MCF 10A (cell line): ENCODE measurements around the gene ABCA6. TPM values are rescaled to one million over a fixed set of nuclear protein-coding genes. Genes with fewer than 3 reads are reported as not detected.

Experiments used
- BruUV-seq: library from RNA; stranded (reverse); fragments of 400-500 nt; replicated peaks from 2 replicates; lab custom pipeline; 2021; lab: Mats Ljungman, UMichigan
- CTCF ChIA-PET: fragments of 300-600 bp; sonication (Branson Sonifier 250); formaldehyde crosslinking; extraction: SDS; loops from one replicate; lab custom pipeline; 2021; ENCODE audit warnings: antibody characterized with exemption, inconsistent platforms; lab: Yijun Ruan, JAX
- POLR2A ChIA-PET: fragments of 300-600, 350-650 bp; sonication (Branson Sonifier 250); formaldehyde crosslinking; extraction: SDS; loops from one replicate; lab custom pipeline; 2020; ENCODE audit warnings: antibody characterized with exemption, inconsistent platforms; lab: Yijun Ruan, JAX
- DNase-seq: peaks from one replicate; pipeline ENCODE4 v3.0.0-alpha.2; 2018; ENCODE audit not compliant: unreplicated experiment
- H3K27ac Mint-ChIP-seq: one replicate; pipeline ENCODE4 v1.8.0; 2022; ENCODE audit warnings: mild to moderate bottlenecking, low read depth, mixed read lengths; ENCODE audit not compliant: unreplicated experiment
- H3K27me3 Mint-ChIP-seq: one replicate; pipeline ENCODE4 v1.8.0; 2022; ENCODE audit warnings: mixed read lengths; ENCODE audit not compliant: insufficient read depth, unreplicated experiment
- H3K36me3 Mint-ChIP-seq: one replicate; pipeline ENCODE4 v1.8.0; 2022; ENCODE audit warnings: mild to moderate bottlenecking, moderate library complexity, mixed read lengths; ENCODE audit not compliant: insufficient read depth, unreplicated experiment
- H3K4me1 Mint-ChIP-seq: one replicate; pipeline ENCODE4 v1.8.0; 2022; ENCODE audit warnings: mixed read lengths; ENCODE audit not compliant: insufficient read depth, unreplicated experiment
- H3K4me3 Mint-ChIP-seq: one replicate; pipeline ENCODE4 v1.8.0; 2022; ENCODE audit warnings: mild to moderate bottlenecking, moderate library complexity, mixed read lengths; ENCODE audit not compliant: unreplicated experiment
- H3K9me3 Mint-ChIP-seq: one replicate; pipeline ENCODE4 v1.8.0; 2022; ENCODE audit warnings: mixed read lengths; ENCODE audit not compliant: unreplicated experiment
- intact Hi-C: fragments of 100-400 bp; cut with micrococcal nuclease; formaldehyde crosslinking; loops from 2 replicates; pipeline ENCODE4 v1.14.1; 2022
- total RNA-seq: library from RNA; stranded (reverse); gene quantifications from 2 replicates; pipeline ENCODE4 v1.2.3, GENCODE V29; 2022
- TF ChIP-seq, protein P1 (sequence below): fragments of 200-600 bp; IDR thresholded peaks from one replicate; pipeline ENCODE4 v1.8.0; 2022; ENCODE audit warnings: antibody characterized with exemption, mild to moderate bottlenecking; ENCODE audit not compliant: unreplicated experiment

ABCA6 gene
- total RNA-seq, 1 experiment from 2014 or later = 34.5 TPM

DNA sequence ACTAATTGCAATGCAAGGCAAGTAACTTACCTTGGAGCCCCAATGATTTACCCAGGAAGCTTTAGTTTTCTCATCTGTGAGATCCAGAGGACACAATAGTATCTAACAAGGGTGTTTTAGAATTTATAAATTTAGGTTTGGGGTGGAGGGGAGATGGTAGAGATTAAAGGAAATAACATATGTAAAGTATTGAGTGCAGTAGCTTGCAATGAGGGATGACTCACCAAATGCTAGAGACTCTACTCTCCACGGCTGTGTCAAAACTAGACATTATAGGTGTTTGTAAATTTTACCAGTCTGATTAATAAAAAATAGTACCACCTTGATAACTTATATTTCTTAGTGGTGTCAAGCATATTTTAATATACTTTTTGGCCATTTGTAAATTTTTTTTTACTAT, 77.2 kb downstream of the ABCA6 start:
- H3K4me1 Mint-ChIP-seq = peaks cover 17% of the 10 kb centered on the region
- TF ChIP-seq, protein P1, sequence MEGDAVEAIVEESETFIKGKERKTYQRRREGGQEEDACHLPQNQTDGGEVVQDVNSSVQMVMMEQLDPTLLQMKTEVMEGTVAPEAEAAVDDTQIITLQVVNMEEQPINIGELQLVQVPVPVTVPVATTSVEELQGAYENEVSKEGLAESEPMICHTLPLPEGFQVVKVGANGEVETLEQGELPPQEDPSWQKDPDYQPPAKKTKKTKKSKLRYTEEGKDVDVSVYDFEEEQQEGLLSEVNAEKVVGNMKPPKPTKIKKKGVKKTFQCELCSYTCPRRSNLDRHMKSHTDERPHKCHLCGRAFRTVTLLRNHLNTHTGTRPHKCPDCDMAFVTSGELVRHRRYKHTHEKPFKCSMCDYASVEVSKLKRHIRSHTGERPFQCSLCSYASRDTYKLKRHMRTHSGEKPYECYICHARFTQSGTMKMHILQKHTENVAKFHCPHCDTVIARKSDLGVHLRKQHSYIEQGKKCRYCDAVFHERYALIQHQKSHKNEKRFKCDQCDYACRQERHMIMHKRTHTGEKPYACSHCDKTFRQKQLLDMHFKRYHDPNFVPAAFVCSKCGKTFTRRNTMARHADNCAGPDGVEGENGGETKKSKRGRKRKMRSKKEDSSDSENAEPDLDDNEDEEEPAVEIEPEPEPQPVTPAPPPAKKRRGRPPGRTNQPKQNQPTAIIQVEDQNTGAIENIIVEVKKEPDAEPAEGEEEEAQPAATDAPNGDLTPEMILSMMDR = no peak
- H3K4me3 Mint-ChIP-seq = no peak overlapping the region
- intact Hi-C loops = no loop called here
- no TSS peak for BruUV-seq
- no peak for DNase-seq
- H3K36me3 Mint-ChIP-seq = peaks cover 15% of the 10 kb centered on the region
- no peaks in the 10 kb centered on the region for H3K27me3 Mint-ChIP-seq
- H3K9me3 Mint-ChIP-seq = no peaks in the 10 kb centered on the region
- CTCF ChIA-PET = no interaction called here
- POLR2A ChIA-PET = interaction anchor here (0.7 kb wide), 1 partner anchor 102 kb away, joined by 3 read pairs; no protein-coding TSS in a partner anchor
- H3K27ac Mint-ChIP-seq = no peak overlapping the region

DNA sequence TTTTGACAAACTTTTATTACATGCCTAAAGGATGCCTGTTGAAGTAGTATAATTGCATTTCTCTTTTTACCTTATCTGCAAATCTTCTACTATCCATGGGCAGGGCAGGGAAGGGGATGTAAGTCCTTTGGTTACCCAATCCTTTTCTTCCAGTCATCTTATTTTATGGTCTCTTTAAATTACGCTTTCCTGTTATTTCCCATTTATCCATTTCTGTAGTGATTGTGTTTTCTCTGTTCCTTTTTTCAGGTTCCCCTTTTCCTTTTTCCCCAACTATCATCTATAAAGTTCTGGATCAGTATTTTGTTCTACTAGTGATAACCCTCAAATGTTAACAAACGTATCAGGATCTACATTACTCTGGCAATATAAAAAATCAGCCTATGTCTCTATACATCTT, 77.7 kb downstream of the ABCA6 start:
- intact Hi-C loops = no loop called here
- Mint-ChIP-seq H3K4me1 (peaks cover 17% of the 10 kb centered on the region), H3K9me3 (no peaks in the 10 kb centered on the region), H3K36me3 (peaks cover 11% of the 10 kb centered on the region), H3K4me3 (no peak overlapping the region), H3K27ac (no peak overlapping the region), H3K27me3 (no peaks in the 10 kb centered on the region)
- TF ChIP-seq, protein P1 = no peak
- no TSS peak for BruUV-seq
- DNase-seq = no peak
- ChIA-PET CTCF (no interaction called here), POLR2A (interaction anchor here (0.7 kb wide), 1 partner anchor 102 kb away, joined by 3 read pairs; no protein-coding TSS in a partner anchor)

DNA sequence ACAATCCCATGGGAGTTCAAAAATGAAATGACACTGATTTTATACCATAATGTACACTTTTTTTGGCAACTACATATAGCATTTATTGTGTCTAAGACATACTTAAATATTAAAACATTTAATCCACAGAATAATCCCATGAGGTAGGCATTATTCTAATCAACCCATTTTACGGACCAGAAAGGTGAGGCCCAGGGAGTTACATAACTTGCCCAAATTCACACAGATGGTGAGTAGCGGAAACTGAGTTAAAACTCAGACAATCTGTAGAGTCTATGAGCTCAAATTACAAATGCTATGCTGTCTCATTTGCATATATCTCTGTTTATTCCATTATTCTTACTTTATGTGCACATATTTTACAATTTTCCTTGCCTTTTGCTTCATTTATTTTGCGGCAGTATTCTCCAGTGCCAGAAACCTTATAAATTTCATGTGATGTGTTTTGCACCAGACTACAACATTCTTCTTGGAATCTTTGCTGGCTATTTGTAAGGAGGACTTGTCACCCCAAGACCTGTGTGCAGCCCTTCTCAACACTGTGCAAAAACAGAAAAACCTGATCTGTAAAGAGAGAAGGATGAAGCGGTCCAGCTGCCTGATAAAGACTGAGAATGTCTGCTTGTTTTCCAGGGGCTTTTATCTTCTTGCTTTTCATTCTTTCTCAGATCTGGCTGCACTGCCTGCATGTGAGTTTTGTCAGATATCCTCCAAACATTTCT, 78.7 kb downstream of the ABCA6 start:
- DNase-seq = no peak
- intact Hi-C loops = no loop called here
- BruUV-seq = no TSS peak
- ChIA-PET POLR2A (no interaction called here), CTCF (no interaction called here)
- Mint-ChIP-seq H3K27me3 (no peaks in the 10 kb centered on the region), H3K36me3 (peaks cover 11% of the 10 kb centered on the region), H3K4me3 (no peak overlapping the region), H3K27ac (no peak overlapping the region), H3K4me1 (peaks cover 17% of the 10 kb centered on the region), H3K9me3 (no peaks in the 10 kb centered on the region)
- TF ChIP-seq, protein P1 = no peak

DNA sequence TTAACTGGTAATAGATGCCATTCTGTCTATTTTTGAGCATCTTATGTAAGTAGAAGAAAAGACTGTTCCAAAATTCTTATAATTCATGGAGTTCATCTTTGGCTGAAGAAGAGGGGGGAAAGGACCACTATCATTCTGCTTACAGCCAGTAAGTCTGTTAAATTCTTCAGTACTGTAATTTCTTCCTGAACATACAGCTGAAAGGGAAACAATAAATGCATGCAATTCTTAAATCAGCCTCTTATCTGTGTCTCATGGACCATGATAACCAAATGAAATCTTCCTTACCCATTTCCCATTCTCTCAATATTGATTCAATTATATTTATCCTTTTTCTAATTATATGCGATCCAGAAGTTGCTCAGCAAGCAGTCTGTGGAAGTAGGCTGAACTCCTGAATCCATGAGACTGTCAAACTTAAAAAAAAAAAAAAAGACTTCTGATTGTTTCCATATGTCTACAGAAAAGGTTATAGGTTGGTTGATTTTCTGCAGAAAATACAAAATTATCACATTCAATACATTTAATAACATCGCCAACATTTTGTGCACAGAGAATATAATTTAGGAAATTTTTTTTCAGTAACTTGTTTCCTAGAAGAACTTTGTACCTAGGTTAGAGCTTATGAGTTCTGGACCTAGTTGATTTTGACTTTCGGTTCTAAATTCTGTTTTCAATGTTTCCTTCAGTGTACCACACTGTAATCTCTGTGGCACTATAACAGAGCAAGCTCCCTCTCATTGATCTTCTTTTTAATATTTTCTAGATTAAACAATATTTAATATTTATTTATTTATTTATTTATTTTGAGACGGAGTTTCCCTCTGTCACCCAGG, 79.8 kb downstream of the ABCA6 start:
- TF ChIP-seq, protein P1 = no peak
- intact Hi-C loops = no loop called here
- H3K36me3 Mint-ChIP-seq = peaks cover 4% of the 10 kb centered on the region
- ChIA-PET POLR2A (no interaction called here), CTCF (no interaction called here)
- H3K27ac Mint-ChIP-seq = no peak overlapping the region
- no TSS peak for BruUV-seq
- no peak overlapping the region for H3K4me3 Mint-ChIP-seq
- DNase-seq = no peak
- no peaks in the 10 kb centered on the region for H3K9me3 Mint-ChIP-seq
- H3K27me3 Mint-ChIP-seq = no peaks in the 10 kb centered on the region
- peaks cover 17% of the 10 kb centered on the region for H3K4me1 Mint-ChIP-seq
